HG02973 (cell line): ENCODE results near the gene SIRPA.

Source experiments
- ATAC-seq: cut with Tn5 transposase; IDR thresholded peaks from one replicate; pipeline ENCODE4 v1.9.1; 2021; ENCODE audit warnings: moderate library complexity; ENCODE audit not compliant: unreplicated experiment

The SIRPA gene

GRCh38 chr20:1930165-1930564, 35.0 kb downstream of the SIRPA start:
- ATAC-seq: no peak

DNA sequence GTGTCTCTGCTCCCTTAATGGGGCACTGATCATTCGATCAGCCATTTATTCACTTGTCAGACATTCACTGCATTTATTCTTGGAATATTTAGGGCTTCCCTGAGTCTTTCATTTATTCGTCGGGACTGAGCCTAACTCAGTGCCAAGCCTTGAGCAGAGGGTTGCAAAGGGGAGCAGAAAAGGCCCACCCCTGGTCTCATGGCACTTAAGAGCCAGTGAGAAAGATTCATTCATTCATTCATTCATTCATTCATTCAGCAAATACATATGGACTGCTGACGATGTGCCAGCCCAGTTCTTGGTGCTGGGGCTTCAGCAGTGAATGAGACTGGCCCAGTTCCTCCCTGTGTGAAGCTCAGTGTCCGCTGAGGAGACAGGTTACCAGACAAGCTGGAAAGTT, 36.6 kb downstream of the SIRPA start:
- no peak for ATAC-seq

DNA sequence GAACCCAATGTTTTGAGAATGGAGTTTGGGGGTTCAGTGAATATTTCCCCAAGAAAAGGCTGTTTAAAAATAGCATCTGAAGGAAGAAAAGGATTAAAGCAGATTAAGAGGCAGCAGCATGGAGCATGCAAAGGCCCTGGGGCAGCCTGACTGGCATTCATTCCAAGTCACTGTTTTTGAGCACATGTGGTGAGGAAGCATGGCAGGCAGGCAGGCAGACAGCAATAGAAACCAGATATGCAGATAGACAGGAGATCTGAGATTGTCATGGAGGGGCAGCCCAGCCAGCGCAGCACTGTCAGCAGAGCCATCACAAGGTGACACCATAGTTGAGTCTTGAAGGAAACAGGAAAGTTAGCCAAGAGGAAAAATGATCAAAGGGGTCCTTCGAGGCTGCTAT, 37.8 kb downstream of the SIRPA start:
- ATAC-seq: no peak

DNA sequence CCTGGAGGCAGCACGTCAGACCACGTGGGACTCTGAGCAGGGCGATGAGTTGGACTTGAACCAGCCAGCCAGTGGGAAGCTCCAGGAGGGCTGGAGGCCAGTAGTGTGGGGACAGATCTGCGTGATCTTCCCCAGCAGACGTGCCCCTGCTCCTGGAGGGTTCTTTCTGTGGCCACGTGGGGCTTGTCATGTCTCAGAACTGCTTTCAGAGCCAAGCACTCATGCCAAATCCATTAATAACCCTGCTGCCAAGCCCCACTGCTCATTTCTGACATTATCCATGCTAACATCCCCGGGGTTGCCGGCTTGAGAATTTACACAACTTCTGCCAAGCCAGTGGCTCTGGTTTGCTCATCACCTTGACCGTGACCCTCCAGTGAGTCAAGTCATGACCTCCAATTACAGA, 38.3 kb downstream of the SIRPA start:
- ATAC-seq: no peak

- ATAC-seq: no peak
Observed at GRCh38 chr20:1934156-1934555, 38.9 kb downstream of the SIRPA start.

DNA sequence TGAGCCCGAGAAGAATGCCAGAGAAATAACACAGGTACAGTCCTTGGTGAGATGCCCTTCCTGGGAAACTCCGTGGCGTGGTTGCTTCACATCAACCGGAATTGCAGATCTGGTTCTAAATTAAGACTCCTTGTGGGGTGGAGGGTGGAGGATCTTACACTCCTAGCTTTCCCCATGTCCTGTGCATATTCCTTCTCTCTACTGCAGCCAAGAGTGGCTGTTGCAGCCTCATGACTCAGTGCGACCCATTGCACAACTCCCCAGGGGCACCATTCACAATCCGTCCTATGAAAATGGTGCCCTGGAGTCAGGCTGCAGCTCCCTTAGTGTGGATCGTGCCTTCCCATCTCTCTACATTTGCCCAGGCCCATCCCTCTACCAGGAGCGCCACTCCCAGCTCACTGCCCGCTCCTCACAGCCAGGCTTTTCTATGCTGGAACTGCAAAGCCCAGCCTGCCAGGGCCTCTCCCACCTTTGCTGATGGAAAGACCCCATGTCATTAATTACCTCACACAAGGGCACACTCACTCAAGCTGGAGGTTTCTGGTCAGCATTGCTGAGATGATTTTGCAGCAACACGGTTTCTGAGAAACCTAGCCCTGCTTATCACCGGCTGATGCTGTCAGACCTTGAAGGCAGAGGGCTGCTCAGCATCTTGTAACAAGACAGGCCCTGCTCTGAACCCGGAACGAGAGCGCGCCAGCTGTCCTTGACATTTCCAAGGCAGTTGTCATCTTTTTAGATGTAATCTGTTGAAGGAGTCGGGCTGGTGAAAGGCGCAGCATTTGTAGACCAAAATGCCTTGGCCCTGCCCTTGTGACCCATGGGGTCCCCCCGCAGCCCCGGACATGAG, 39.7 kb downstream of the SIRPA start:
- ATAC-seq: no peak

DNA sequence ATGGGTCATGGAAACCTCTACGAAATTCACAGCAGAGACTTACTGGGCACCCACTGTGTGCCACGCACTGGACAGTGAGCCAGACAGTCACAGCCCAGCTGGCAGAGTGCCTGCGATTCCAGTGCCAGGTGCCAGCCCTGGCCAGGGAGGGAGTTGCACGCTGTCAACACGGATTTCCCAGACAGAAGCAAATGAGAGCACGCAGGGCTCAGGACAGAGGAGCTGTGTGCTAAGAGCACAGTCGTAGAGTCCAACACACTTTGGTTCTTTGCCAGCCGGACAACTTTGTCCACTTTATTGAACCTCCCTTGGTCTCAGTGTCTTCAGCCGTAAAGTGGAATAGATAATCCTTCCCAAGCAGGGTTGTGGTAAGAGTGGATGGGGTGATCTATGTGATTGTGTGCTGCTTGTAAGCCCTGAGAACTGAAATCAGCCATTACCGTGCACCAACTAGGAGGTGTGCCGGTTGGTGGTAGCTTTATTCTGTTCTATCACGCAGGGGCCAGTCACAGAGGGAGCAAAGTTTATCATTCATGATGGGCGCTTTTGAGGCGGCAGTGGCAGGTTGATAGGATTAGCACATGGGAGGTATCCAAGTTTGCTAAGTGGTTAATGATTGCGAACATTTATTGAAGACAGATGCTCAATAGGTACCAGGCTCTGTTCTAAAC, 40.6 kb downstream of the SIRPA start:
- ATAC-seq: no peak

DNA sequence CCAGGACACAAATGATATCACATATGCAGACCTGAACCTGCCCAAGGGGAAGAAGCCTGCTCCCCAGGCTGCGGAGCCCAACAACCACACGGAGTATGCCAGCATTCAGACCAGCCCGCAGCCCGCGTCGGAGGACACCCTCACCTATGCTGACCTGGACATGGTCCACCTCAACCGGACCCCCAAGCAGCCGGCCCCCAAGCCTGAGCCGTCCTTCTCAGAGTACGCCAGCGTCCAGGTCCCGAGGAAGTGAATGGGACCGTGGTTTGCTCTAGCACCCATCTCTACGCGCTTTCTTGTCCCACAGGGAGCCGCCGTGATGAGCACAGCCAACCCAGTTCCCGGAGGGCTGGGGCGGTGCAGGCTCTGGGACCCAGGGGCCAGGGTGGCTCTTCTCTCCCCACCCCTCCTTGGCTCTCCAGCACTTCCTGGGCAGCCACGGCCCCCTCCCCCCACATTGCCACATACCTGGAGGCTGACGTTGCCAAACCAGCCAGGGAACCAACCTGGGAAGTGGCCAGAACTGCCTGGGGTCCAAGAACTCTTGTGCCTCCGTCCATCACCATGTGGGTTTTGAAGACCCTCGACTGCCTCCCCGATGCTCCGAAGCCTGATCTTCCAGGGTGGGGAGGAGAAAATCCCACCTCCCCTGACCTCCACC, 42.2 kb downstream of the SIRPA start:
- no peak for ATAC-seq

DNA sequence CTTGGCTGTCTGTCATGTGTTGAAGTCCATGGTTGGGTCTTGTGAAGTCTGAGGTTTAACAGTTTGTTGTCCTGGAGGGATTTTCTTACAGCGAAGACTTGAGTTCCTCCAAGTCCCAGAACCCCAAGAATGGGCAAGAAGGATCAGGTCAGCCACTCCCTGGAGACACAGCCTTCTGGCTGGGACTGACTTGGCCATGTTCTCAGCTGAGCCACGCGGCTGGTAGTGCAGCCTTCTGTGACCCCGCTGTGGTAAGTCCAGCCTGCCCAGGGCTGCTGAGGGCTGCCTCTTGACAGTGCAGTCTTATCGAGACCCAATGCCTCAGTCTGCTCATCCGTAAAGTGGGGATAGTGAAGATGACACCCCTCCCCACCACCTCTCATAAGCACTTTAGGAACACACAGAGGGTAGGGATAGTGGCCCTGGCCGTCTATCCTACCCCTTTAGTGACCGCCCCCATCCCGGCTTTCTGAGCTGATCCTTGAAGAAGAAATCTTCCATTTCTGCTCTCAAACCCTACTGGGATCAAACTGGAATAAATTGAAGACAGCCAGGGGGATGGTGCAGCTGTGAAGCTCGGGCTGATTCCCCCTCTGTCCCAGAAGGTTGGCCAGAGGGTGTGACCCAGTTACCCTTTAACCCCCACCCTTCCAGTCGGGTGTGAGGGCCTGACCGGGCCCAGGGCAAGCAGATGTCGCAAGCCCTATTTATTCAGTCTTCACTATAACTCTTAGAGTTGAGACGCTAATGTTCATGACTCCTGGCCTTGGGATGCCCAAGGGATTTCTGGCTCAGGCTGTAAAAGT, 43.5 kb downstream of the SIRPA start:
- ATAC-seq: no peak

DNA sequence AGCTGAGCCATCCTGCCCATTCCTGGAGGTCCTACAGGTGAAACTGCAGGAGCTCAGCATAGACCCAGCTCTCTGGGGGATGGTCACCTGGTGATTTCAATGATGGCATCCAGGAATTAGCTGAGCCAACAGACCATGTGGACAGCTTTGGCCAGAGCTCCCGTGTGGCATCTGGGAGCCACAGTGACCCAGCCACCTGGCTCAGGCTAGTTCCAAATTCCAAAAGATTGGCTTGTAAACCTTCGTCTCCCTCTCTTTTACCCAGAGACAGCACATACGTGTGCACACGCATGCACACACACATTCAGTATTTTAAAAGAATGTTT, 44.0 kb downstream of the SIRPA start:
- no peak for ATAC-seq

- no peak for ATAC-seq
Observed at GRCh38 chr20:1940581-1940980, 45.4 kb downstream of the SIRPA start.

- no peak for ATAC-seq
Observed at GRCh38 chr20:1941226-1941625, 46.0 kb downstream of the SIRPA start.

DNA sequence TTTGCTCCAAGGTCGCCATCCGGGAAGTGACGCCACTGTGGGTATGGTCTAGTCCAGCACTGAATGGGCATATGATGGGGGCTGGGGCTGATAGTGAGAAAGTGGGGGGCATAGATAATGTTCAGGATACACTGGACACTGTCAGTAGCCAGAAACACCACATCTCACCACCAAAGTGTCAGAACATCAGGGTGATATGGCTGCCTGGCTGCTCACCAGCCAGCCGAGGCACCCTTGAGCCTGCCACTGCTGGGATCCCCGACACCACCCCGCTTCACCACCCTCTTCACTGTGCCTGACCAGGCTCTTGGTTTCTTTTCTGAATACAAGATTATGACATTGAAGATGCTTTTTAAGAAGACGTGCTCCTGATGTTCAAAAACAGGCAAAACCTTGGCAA, 46.9 kb downstream of the SIRPA start:
- ATAC-seq: no peak

DNA sequence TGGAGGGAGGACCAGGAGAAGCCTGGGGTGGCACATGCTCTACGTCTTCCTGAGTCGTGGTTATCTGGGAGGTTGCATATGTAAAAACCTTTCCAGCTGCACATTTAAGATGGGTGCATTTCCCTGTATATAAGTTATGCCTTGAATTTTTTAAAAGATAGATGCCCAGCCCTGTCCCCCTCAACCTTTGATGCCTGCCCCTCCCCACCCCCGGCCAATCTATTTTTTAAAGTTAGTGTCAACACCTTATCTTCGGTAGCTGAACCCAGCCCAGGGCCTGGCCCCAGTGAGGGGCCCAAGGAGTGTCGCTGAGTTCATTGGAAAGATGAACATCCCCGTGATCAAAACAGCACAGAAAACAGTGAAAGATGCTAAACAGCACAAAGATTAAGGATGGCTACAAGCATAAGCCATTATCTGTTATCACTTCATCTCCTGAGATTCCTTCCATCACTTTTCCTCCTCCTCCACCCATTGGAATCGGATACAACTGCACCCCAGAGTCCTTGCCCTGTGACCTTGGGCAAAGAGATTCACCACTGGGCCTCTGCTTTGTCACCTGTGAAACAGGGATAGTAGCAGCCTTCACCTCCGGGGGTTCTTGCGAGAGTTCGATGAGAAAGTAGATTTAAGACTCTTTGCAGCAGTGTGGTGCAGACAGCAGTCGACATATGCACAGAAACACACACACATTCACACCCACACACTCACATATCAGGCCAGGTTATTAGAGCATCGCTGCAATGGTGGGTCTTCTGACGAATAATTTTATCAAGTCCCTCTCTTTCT, 47.5 kb downstream of the SIRPA start:
- no peak for ATAC-seq

GRCh38 chr20:1943275-1944002, 48.2 kb downstream of the SIRPA start:
- no peak for ATAC-seq

DNA sequence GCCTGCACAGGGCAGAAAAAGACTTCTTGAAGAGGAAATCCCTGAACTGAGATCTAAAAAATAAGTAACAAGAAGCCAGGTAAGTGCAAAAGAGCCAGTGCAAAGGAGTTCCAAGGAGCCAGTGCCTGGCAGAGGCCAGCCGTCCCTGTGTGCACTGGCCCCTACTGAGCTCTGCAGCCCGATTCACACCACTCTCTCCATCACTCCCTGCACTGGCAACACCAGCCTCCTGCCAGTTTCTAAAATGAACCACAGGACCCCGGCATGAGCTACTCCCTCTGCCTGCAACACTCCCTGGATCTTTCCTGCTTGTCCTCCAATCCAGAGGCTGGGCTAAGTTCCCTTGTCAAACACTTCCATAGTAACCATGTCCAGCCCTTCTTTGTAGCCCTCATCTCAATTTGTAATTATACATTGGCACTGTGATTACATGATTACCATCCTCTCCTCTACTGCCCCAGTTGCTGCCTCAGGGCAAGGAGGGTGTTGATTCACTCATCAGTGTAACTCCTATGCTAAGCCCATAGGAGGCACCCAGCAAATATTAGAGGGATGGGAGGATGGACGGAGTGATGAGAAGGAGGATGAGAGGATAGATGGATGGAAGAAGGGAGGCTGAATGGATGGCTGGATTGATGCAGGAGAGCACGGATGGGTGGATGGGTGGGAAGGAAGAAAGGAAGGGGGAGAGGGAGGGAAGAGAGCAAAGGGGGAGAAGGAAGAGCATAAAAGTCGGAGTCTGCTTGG, 49.3 kb downstream of the SIRPA start:
- ATAC-seq: no peak

DNA sequence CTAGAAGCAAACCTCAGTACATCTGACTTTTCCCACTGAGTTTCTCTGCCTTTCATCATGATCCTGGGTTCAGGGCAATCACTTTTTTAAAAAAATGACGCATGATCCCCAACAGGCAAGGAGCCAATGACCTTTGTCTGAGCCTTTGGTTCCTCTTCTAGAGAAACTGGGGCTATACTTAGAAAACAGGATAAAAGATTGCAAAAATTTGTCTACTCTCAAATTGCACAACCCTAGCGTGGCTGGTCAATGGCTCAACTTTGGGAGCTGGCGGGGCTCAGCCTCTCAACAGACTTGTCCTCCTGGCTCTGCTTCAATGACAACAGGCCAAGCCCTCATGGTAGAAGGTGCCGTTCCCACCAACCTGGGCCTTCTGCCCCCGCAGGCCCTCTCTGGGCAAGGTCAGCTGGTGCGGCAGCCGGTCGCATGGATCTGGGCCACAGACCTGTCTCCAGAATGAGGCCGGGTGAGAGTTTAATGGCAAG, 50.0 kb downstream of the SIRPA start:
- no peak for ATAC-seq

DNA sequence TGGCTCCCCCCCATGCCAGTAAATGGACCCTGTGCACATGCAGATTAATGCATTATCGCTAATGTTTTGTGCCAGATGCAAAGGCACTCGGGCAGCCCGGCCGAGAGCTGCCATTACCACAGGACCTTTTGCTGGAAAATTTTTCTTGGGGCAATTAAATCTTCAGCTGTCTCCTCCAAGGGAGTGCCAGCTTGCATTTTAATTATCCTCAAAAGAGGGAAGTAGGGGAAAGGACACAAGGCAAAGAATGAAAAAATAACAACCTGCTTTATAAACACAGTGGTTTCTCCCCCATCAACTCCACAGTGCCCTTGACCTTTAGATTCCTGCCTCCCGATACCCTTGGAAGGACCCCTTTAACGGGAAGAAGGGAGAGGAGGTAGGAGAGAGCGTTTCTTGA, 50.5 kb downstream of the SIRPA start:
- ATAC-seq: no peak

GRCh38 chr20:1946442-1946761, 51.2 kb downstream of the SIRPA start:
- ATAC-seq: no peak
